Dermis blood vessel endothelial cell (primary cell): ENCODE measurements around the gene KPNA2. TPM values are rescaled to one million over a fixed set of nuclear protein-coding genes. Genes with fewer than 3 reads are reported as not detected.
"Not testable (repeated sequence)": the region's sequence is repeated elsewhere in the genome, so short reads cannot be mapped to it uniquely, and the experiment has no call there.

Experiments
- DNase-seq: peaks from one replicate; pipeline ENCODE4 v3.0.0; 2010
- total RNA-seq: library from RNA; depleted of rRNA; stranded (reverse); fragments of >200 nt; gene quantifications from 2 replicates; pipeline ENCODE4 v1.2.3, GENCODE V29; 2014

Gene KPNA2
- total RNA-seq, 1 donor from 2014 or later, result 96.5 TPM

DNA sequence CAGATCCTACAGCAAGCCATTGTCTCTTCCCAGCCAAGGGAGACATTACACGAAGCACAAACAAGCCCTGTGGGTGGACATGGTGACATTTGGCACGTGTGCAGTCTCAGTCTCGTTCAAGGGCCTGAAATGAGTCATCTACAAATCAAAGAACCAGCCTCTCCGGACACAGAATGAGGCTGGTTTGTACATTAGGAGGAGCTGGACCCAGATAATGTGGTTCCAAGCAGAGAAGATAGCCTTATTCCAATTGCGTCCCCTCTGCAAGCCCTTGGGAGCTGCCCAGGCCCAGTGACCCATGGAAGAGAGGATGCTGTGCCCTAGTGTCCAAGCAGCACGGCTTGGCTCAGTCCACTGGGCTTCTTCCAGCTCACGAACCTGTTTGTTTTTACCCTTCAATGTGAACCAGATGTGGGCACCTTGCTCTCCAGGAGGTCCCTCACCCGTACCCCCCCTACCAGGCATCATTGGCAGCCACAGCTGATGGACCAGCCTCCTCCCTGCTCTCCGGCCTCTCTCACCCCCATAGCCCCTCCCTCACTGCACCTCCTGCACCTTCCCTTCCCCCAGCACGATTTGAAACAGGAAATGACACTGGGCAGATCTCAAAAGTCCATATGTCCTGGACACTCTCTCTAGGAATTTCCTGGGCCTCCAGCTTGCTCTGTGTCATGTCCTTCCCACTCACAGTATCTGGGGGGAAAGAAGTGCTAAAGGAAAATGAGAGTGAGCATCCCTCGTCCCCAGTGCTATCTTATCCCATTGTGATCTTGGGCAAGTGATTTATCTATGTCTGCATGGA lies 26.2 kb downstream of the KPNA2 start:
- DNase-seq, result peak; percentile 51

DNA sequence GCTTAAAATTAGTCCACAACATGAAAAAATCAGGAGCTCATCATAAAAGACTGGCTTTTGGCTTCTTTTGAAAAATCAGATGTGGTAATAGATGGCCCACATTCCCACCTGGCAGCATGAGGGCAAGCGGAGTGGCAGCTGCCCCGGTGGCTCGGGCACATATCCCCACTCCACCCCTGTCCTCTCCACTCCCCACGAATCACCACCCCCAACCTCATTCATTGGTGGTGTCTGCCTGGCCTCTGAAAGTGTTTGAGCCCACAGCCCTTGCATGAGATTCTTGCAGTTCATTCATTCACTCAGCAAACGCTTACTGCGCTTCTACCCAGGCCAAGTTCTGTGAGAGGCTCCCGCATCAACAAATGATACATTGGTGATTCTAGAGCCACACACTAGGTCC lies 29.8 kb downstream of the KPNA2 start:
- DNase-seq, result not testable (repeated sequence)

DNA sequence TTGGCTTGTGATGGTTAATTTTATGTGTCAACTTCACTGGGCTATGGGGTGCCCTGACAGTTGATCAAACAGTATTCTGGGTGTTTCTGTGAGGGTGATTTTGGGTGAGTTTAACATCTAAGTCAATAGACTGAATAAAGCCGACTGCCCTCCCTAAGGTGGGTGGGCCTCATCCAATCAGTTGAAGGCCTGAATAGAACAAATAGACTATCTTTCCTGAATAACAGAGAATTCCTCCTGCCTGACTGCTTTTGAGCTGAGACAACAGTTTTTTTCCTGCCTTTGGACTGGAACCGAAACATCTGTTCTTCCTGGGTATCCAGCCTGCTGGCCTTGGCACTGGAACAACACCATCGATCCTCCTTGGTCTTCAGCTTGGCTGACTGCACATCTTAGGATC lies 33.0 kb downstream of the KPNA2 start:
- not testable (repeated sequence) for DNase-seq

DNA sequence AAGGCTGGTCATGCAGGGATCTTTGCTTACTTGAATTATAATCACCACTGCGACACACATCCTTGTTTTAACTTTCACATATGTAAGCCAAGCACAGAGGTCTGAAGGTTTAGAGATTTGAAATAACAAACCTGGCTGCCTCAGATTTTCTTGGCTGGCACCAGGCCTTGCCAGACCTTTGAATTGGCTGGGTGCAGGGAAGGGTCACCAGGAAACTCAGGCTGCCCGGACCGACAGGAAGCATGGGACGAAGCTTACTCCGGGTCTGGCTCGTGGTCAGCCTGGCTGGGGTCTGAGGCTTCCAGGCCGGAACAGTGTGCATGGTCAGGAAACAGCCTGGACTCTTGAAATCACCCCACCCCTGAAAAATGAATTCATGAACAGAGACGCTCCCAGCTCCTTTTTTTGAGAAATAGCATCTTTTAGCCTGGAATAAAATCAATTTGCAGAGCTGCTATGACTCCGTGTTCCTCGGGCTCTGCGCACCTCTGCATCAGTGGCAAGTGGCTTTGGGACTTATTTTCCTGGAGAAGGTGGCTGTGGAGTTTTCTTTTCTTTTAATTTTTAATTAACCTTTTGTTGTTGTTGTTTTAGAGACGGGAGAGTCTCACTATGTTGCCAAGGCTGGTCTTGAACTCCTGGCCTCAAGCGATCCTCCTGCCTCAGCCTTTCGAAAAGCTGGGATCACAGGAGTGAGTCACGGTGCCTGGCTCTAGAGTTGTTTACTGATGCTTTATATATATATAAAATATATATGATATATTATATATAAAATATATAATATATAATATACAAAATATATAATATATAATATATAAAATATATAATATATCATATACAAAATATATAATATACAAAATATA lies 35.3 kb downstream of the KPNA2 start:
- DNase-seq, result peak; percentile 89

DNA sequence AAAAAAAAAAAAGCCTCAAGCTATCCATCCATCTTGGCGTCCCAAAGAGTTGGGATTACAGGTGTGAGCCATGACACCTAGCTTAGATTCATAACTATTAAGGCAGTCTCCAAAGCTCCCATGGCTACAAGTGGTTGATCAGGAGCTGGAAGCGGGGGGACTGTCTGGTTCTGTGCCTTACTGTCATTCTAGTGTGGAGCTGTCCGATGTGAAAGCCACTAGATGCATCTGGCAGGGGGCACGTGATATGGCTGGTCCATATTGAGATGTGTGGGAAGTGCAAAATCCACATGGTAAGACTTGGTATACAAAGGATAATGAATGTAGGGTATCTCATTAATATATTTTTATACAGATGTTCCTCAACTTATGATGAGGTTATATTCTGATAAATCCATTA lies 38.7 kb downstream of the KPNA2 start:
- DNase-seq, result no peak

DNA sequence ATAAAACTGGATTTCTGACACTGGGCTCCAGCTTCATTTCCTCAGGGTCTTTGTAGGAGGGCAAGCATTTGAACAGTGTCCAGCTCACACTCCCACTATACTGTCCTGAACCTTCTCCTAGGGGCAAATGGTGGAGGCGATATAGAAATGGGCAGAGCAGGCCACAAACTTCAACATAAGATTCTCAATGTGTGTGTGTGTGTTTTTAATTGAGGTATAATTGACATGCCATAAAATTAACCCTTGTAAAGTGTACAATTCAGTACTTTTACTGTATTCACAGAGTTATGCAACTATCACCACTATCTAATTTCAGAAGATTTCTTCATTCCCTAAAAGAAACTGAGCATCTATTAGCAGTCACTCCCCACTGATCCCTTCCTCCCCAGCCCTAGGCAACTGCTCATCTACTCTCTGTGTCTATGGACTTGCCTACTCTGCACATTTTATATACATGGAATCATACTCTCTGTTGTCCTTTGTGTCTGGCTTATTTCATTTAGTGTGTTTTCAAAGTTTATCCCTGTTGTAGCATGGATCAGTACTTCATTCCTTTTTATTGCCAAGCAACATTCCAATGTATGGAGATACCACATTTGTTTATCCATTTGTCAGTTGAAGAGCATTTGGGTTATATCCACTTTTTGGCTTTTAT lies 40.5 kb downstream of the KPNA2 start:
- DNase-seq, result not testable (repeated sequence)

DNA sequence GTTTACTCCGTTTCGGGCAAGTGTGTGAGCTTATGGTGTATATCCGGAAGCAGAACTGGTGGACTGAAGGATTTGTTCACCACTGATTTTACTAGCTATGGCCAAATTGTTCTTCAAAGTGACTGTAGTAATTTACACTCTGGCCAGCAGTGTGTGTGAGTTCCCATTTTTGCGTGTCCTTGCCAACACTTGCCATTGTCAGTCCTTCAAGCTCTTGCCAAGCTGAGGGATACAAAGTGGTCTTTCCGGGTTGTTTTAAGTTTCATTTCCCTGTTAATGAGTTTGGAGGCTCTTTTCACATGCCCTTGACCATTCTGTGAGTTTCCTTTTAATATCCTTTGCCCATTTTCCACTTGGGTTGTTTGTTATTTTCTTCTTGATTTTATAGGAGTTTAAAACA lies 42.0 kb downstream of the KPNA2 start:
- peak; percentile 20 for DNase-seq

DNA sequence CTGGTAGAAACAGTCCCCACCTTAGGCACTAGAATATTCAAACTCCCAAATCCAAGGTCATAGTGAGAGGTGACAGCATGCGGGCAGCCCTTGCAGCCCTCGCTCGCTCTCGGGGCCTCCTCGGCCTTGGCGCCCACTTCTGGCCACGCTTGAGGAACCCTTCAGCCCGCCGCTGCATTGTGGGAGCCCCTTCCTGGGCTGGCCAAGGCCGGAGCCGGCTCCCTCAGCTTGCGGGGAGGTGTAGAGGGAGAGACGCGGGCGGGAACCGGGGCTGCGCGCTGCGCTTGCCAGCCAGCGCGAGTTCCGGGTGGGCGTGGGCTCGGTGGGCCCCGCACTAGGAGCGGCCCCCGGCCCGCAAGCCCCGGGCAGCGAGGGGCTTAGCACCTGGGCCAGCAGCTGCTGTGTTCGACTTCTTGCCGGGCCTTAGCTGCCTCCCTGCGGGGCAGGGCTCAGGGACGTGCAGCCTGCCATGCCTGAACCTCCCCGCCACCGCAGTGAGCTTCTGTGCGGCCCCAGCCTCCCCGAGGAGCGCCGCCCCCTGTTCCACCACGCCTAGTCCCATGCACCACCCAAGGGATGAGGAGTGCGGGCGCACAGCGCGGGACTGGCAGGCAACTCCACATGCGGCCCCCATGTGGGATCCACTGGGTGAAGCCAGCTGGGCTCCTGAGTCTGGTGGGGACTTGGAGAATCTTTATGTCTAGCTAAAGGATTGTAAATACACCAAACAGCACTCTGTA lies 45.0 kb downstream of the KPNA2 start:
- no peak for DNase-seq

DNA sequence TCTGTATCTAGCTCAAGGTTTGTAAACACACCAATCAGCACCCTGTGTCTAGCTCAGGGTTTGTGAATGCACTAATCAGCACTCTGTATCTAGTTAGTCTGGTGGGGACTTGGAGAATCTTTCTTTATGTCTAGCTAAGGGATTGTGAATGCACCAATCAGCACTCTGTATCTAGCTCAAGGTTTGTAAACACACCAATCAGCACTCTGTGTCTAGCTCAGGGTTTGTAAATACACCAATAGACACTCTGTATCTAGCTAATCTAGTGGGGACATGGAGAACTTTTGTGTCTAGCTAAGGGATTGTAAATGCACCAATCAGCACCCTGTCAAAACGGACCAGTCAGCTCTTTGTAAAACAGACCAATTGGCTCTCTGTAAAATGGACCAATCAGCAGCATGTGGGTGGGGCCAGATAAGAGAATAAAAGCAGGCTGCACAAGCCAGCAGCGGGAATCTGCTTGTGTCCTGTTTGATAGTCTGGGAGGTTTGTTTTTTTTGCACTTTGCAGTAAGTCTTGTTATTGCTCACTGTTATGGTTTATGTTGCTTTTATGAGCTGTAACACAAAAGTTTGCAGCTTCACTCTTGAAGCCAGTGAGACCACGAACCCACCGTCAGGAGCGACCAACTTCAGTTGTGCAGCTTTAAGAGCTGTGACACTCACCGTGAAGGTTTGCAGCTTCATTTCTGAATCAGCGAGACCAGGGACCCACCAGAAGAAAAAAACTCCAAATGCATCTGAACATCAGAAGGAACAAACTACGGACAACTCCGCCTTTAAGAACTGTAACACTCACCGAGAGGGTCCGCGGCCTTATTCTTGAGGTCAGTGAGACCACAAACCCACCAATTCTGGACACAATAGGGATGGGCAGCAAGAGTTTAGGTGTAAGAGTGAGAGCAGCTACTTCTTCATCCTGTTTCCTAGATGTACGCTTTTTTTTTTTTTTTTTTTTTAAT lies 46.0 kb downstream of the KPNA2 start:
- DNase-seq, result not testable (repeated sequence)

DNA sequence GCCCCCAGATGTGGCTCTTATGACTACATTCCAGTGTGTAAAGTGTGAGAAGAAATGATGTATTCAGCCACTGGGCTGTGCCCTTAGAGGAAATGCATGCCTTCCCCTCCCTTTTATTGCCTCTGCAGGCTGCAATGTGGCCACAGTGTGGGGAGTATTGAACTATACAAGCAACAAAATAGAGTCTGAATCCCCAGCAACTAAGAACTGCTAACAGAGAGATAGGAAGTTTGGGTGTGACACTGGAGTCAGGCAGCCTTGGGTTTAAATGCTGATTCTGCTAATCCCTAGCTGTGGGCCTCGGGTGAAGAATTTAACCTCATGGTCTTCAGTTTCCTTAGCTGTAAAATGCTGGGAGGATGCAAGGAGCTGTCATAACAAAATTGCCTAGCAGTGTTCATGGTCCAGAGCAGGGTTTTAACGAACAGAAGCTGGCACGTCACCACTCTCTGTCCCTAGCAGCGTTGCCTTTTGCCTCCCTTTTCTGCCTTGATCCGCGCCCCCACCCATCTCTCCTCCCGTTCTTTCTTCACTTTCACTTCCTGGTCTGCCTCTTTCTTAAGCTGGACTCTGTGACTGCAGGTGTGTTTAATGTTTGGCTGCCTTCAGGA lies 50.3 kb downstream of the KPNA2 start:
- DNase-seq, result peak; percentile 7

DNA sequence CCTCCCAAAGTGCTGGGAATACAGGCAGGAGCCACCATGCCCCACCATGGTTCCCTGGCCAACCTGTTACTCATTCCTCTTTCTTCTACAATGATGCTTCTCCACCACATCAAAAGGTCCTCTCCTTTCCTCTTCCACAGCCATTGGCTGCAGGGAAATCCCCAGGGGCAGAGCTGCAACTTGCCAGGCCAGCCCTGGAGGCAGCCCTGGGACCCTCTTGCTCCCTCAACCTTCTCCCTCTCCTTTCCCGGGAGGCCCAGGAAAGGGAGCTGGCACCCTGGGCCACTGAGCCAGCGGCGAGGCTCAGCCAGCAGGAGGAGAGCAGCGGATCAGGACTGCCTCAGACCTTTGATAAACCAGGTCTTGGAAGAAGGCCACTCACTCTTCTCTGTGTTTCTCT lies 51.1 kb downstream of the KPNA2 start:
- not testable (repeated sequence) for DNase-seq

DNA sequence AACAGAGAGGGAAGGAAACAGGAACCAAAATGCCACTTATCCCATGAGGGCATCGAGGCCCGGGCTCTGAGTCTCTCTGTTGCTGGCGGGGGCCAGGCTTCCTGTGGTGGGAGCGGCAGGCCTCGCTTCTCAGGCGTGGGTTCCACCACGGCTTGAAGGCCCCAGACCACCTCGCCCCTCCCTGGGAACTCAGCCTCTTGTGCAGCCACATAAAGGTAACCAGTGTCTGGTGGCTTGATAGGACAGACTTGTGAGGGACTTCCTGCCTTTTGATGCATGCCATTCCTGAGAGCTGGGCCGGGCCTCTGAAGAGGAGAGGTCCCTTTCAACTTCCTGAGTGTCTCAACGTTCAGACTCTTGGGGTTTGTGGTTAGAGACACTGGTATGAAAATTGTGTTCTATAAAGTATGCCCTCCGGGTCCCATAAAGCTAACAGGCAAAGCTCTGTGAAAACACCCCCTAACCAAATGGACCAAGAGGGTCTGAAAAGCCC lies 51.6 kb downstream of the KPNA2 start:
- not testable (repeated sequence) for DNase-seq

DNA sequence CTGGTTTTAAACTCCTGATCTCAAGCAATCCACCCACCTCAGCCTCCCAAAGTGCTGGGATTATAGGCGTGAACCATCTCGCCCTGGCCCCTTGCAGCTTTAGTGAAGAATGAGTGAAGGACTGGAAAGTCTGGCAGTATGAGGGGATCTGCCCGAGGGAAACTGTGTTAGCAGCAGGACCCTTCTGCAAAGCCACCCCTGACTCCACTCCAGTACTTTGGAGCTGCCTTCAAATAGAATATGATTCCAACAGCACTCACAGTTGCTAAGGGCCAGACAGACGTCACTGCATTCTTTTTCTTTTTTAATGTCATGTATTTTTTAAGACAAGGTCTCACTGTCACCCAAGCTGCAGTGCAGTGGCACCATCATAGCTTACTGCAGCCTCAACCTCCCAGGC lies 52.3 kb downstream of the KPNA2 start:
- no peak for DNase-seq

DNA sequence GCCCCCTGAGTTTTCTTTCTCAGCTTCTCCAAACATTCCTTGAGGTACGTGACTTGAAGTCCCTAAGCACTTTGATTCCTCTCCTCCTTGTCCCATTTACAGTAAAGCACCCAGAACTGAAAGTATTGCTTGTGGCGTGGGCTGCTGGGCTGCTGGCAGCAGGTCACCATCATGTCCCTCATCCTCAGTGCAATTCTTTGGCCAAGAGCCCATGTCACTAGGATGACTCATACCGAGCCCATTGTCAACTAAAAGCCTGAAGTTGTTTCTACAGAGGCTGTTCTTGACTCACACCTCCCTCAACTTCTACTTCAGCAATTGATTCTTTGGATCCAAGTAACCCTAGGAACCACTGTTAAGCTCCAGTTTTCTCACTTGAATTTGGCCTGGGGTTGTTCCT lies 54.3 kb downstream of the KPNA2 start:
- peak; percentile 74 for DNase-seq

DNA sequence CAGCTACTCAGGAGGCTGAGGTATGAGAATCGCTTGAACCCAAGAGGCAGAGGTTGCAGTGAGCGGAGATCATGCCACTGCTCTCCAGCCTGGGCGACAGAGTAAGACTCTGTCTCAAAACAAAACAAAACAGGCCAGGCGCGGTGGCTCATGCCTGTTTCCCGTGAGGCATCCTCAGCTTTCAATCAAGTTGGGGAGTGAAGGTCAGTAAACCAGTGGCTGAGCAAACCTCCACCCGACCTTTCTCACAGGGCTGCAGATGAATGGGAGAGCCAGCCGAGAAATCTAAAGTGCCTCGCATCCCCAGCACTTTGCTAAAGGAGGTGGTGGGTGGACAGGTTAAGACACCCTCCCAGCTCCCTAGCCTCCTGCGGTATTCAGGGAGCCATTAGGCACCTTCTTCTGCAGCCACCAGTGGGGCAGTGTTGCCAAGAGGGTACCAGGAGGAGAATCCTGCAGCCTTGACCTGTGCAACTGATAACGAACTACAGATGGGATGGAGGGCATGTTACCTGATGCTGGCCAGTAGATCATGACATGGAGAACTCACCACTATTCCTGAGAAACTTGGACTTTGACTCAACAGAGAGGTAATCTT lies 59.0 kb downstream of the KPNA2 start:
- DNase-seq, result no peak

DNA sequence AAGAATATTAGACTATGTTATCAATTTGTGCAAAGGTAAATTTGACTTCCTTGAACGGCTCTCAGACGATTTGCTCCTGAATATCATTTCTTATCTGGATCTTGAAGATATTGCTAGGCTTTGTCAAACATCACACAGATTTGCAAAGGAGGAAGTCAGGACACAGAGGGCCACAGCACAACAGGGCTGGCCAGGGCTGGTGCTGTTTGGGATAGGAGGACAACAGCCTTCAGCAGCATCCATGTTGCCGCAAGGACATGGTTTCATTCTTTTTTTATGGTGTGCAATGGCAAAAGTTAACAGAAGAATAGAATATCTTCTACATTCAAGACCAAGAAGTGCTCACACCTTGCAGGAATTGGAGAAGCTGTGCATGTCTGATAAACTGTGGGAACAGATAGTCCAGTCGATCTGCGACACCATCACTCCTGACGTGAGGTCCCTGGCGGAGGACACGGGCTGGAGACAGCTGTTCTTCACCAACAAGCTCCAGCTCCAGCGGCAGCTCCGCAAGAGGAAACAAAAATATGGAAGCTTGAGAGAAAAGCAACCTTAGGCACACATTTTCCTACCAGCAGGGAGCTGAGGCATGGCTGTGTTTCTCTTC lies 59.8 kb downstream of the KPNA2 start:
- DNase-seq, result no peak

DNA sequence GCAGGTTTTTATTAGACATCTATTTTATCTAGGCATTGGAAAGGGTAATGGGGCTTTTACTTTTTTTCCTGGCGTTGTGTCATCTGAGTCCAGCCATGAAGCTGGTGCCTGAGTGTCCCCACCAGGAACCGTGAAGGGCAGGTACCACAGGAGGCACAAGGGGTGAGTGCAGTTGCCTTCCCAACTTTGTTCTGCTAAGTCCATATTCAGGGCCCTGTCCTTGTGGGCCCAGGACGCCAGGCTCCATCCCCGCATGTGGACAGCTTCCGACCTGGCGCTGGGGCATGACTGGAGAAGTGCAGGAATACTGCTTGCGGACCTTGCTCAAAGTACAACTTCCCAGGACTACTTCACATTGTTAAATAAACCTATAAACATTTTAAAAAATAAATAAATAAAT lies 60.6 kb downstream of the KPNA2 start:
- DNase-seq, result no peak
